ENCODE measurements around the gene MEGF11.
"Not testable (repeated sequence)": the region's sequence is repeated elsewhere in the genome, so short reads cannot be mapped to it uniquely, and the experiment has no call there.

MEGF11 gene

DNA sequence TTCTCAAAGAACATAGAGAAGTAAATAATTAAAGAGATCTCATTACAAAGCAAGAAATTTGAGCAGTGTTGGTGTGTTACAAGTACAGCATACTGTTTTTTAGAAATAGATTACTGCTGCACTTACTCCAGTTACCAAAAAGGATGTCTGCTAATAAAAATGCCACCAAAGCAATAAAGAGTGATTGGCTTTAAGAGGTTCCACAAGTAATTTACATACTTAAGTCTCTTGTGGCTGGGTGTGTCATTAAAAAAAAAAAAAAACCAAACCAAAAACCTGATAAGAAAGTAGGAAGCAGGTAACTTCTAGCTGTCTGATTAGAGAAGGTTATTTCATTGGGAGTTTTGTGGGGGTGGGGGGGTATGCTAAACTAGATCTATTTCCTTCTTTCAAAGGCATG is 369.0 kb downstream of the MEGF11 start:
- POLR2A ChIA-PET: no interaction called here
- CTCF ChIA-PET: interaction anchor here (0.6 kb wide), 1 partner anchor 9 kb away, joined by 3 read pairs; no protein-coding TSS in a partner anchor
- no peak for DNase-seq (ENCODE audit: extremely low spot score)
- TF ChIP-seq BHLHE40 (IDR thresholded peaks at IDR 0.05; ENCODE audit: borderline replicate concordance) (no peak), PKNOX1 (IDR thresholded peaks at IDR 0.05) (peak; percentile 61), ZNF384 (IDR thresholded peaks at IDR 0.05) (peak; percentile 55; the same call in 1 of the 2 replicates), TARDBP (IDR thresholded peaks at IDR 0.05) (no peak)

DNA sequence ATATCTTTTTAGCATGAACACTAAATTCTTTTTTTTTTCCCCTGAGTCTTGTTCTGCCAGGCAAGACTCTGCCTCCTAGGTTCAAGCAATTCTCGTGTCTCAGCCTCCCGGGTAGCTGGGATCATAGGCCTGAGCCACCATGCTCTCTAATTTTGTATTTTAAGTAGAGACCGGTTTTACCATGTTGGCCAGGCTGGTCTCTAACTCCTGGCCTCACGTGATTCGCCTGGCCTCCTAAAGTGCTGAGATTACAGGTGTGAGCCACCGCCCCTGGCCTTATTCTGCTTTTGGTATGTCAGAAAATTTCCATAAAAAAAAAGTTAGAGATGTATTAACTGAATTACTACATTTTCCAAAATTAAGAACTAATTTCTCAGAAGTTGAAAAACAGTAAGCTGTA is 370.0 kb downstream of the MEGF11 start:
- CTCF ChIA-PET: interaction anchor here (0.6 kb wide), 1 partner anchor 33 kb away, joined by 3 read pairs; no protein-coding TSS in a partner anchor
- POLR2A ChIA-PET: no interaction called here

GRCh38 chr15:65881766-65882434 is 371.6 kb downstream of the MEGF11 start:
- no peak for DNase-seq (ENCODE audit: extremely low spot score)
- CTCF ChIA-PET: interaction anchor here (0.7 to 1.2 kb wide), 3 partner anchors 12 to 25 kb away, joined by 3 to 4 read pairs (median 4); partner anchors contain the start of gene RAB11A
- POLR2A ChIA-PET: interaction anchor here (2.3 kb wide), 1 partner anchor 12 kb away, joined by 22 read pairs; the partner anchor contains the start of gene RAB11A
- TF ChIP-seq TARDBP (IDR thresholded peaks at IDR 0.05): no peak

More for the DNA sequence above, 370.0 kb downstream of the MEGF11 start:
- DNase-seq (ENCODE audit: extremely low spot score): no peak
- no peak for TF ChIP-seq LEF1 (IDR thresholded peaks at IDR 0.05; ENCODE audit: borderline replicate concordance)

- DNase-seq (ENCODE audit: extremely low spot score): no peak
- TF ChIP-seq BHLHE40 (IDR thresholded peaks at IDR 0.05; ENCODE audit: borderline replicate concordance): no peak
- TF ChIP-seq HDGF (IDR thresholded peaks at IDR 0.05; ENCODE audit: borderline replicate concordance): no peak
- TF ChIP-seq LEF1 (IDR thresholded peaks at IDR 0.05; ENCODE audit: borderline replicate concordance): no peak
- no peak for TF ChIP-seq TARDBP (IDR thresholded peaks at IDR 0.05)
- TF ChIP-seq FOXA1 (IDR thresholded peaks at IDR 0.05): no peak
- no peak for TF ChIP-seq ELF4 (IDR thresholded peaks at IDR 0.05)
- no peak for TF ChIP-seq NFRKB (IDR thresholded peaks at IDR 0.05)
- no peak for TF ChIP-seq L3MBTL2 (conservative IDR thresholded peaks at IDR 0.05)
- TF ChIP-seq PKNOX1 (IDR thresholded peaks at IDR 0.05): no peak
- no peak for TF ChIP-seq SP1 (IDR thresholded peaks at IDR 0.05)
- no peak for TF ChIP-seq ARNT (IDR thresholded peaks at IDR 0.05)
- TF ChIP-seq FOXM1 (IDR thresholded peaks at IDR 0.05; ENCODE audit: borderline replicate concordance): no peak
- TF ChIP-seq FOXK2 (IDR thresholded peaks at IDR 0.05): no peak
- TF ChIP-seq SUZ12 (IDR thresholded peaks at IDR 0.05): no peak
- no peak for TF ChIP-seq CTBP1 (IDR thresholded peaks at IDR 0.05; ENCODE audit: borderline replicate concordance)
- TF ChIP-seq ZNF384 (IDR thresholded peaks at IDR 0.05): no peak
- ChIA-PET POLR2A (interaction anchor here (1.4 kb wide), 1 partner anchor 8 kb away, joined by 6 read pairs; the partner anchor contains the start of gene RAB11A), CTCF (no interaction called here)
Observed at GRCh38 chr15:65877749-65878148, 375.8 kb downstream of the MEGF11 start.

GRCh38 chr15:65875458-65875857 is 378.1 kb downstream of the MEGF11 start:
- TF ChIP-seq NFRKB (IDR thresholded peaks at IDR 0.05) (no peak), SP1 (IDR thresholded peaks at IDR 0.05) (no peak), FOXA1 (IDR thresholded peaks at IDR 0.05) (no peak), CTBP1 (IDR thresholded peaks at IDR 0.05; ENCODE audit: borderline replicate concordance) (no peak), TARDBP (IDR thresholded peaks at IDR 0.05) (no peak), SUZ12 (IDR thresholded peaks at IDR 0.05) (no peak), ELF4 (IDR thresholded peaks at IDR 0.05) (no peak), ARNT (IDR thresholded peaks at IDR 0.05) (no peak), FOXK2 (IDR thresholded peaks at IDR 0.05) (no peak)
- POLR2A ChIA-PET: no interaction called here
- CTCF ChIA-PET: interaction anchor here (1.1 kb wide), 1 partner anchor 13 kb away, joined by 5 read pairs; no protein-coding TSS in a partner anchor
- no peak for DNase-seq (ENCODE audit: extremely low spot score)

- CTCF ChIA-PET: no interaction called here
- TF ChIP-seq ARNT (IDR thresholded peaks at IDR 0.05): no peak
- TF ChIP-seq FOXA1 (IDR thresholded peaks at IDR 0.05): no peak
- TF ChIP-seq FOXM1 (IDR thresholded peaks at IDR 0.05; ENCODE audit: borderline replicate concordance): no peak
- TF ChIP-seq SP1 (IDR thresholded peaks at IDR 0.05): no peak
- no peak for TF ChIP-seq LEF1 (IDR thresholded peaks at IDR 0.05; ENCODE audit: borderline replicate concordance)
- TF ChIP-seq HDGF (IDR thresholded peaks at IDR 0.05; ENCODE audit: borderline replicate concordance): no peak
- DNase-seq (ENCODE audit: extremely low spot score): no peak
- POLR2A ChIA-PET: no interaction called here
Observed at GRCh38 chr15:65873256-65873655, 380.3 kb downstream of the MEGF11 start.

DNA sequence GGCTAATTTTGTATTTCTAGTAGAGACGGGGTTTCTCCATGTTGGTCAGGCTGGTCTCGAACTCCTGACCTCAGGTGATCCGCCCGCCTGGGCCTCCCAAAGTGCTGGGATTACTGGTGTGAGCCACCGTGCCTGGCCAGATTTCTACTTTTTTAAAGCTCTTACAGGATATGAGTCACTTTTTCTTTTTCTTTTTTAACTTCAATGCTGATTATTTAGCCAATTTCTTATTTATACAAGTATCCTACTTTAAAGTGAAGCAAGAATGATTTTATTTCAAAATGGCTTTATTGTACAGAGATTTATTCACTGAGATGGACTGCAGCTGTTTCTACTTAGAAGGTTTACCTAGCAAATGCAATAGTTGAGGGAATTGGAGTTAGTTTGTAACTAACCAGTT is 381.0 kb downstream of the MEGF11 start:
- DNase-seq (ENCODE audit: extremely low spot score); POLR2A ChIA-PET: not testable (repeated sequence)
- CTCF ChIA-PET: interaction anchor here (1.3 kb wide), 1 partner anchor 10 kb away, joined by 3 read pairs; no protein-coding TSS in a partner anchor

- 0 out of 2 replicates have a peak, but pooled peaks have one; percentile 35 for TF ChIP-seq ZNF384 (IDR thresholded peaks at IDR 0.05)
- CTCF ChIA-PET: interaction anchor here (0.7 to 1.3 kb wide), 3 partner anchors 9 to 98 kb away, joined by 3 to 4 read pairs (median 3); no protein-coding TSS in a partner anchor
- DNase-seq (ENCODE audit: extremely low spot score); POLR2A ChIA-PET: not testable (repeated sequence)
Observed at GRCh38 chr15:65871886-65872285, 381.7 kb downstream of the MEGF11 start.
